ENCODE measurements around the gene GMFB. TPM values are rescaled to one million over a fixed set of nuclear protein-coding genes. Genes with fewer than 3 reads are reported as not detected.

GMFB gene
- total and polyA plus RNA-seq, 8 donors: 4.1 to 101 (median 29.2) TPM

GRCh38 chr14:54528973-54529372, 40.2 kb upstream of the GMFB start:
- Histone ChIP-seq H3K4me3 (no peak overlapping the region), H3K9me3 (no peaks in the 10 kb centered on the region), H3K27ac (no peak overlapping the region), H3K27me3 (no peaks in the 10 kb centered on the region), H3K4me1 (peaks cover 0 to 4% (median 0%) of the 10 kb centered on the region in 4 donors), H3K36me3 (peaks cover 3 to 56% (median 46%) of the 10 kb centered on the region in 4 donors)
- no peak for TF ChIP-seq EP300 (IDR thresholded peaks at IDR 0.05)
- TF ChIP-seq POLR2A (IDR thresholded peaks at IDR 0.05): no peak
- no peak for TF ChIP-seq POLR2AphosphoS5 (IDR thresholded peaks at IDR 0.05)
- no peak for TF ChIP-seq CTCF (IDR thresholded peaks at IDR 0.05)
- intact Hi-C loops (cut with DNase I; ENCODE audit: low total_unique reads): no loop called here
- WGBS, 5 donors: 70 to 86% (median 78%) methylated on average over 2 of the region's 2 CpGs
- DNase-seq: no peak

- intact Hi-C loops (cut with DNase I; ENCODE audit: low total_unique reads): no loop called here
- TF ChIP-seq EP300 (IDR thresholded peaks at IDR 0.05) (no peak), POLR2AphosphoS5 (IDR thresholded peaks at IDR 0.05) (no peak), POLR2A (IDR thresholded peaks at IDR 0.05) (no peak)
- WGBS, 5 donors: 95 to 97% (median 96%) methylated on average over 4 of the region's 4 CpGs
- DNase-seq: no peak
- H3K27ac ChIP-seq: no peak overlapping the region
- no peaks in the 10 kb centered on the region for H3K9me3 ChIP-seq
- no peak overlapping the region for H3K4me3 ChIP-seq
- peaks cover 6 to 56% (median 44%) of the 10 kb centered on the region in 4 donors for H3K36me3 ChIP-seq
- H3K4me1 ChIP-seq: peaks cover 0 to 6% (median 0%) of the 10 kb centered on the region in 4 donors
- H3K27me3 ChIP-seq: no peaks in the 10 kb centered on the region
Observed at GRCh38 chr14:54524410-54524809, 35.6 kb upstream of the GMFB start.

GRCh38 chr14:54516709-54517108, 27.9 kb upstream of the GMFB start:
- intact Hi-C loops (cut with DNase I; ENCODE audit: low total_unique reads): no loop called here
- no peak for TF ChIP-seq CTCF (IDR thresholded peaks at IDR 0.05)
- no peak for TF ChIP-seq POLR2A (IDR thresholded peaks at IDR 0.05)
- TF ChIP-seq POLR2AphosphoS5 (IDR thresholded peaks at IDR 0.05): no peak
- no peak for TF ChIP-seq EP300 (IDR thresholded peaks at IDR 0.05)
- Histone ChIP-seq H3K27ac (no peak overlapping the region), H3K4me1 (peaks cover 0 to 21% (median 11%) of the 10 kb centered on the region in 4 donors), H3K9me3 (peaks cover 0 to 10% (median 3%) of the 10 kb centered on the region in 4 donors), H3K36me3 (peaks cover 0 to 8% (median 6%) of the 10 kb centered on the region in 4 donors), H3K27me3 (no peaks in the 10 kb centered on the region), H3K4me3 (no peak overlapping the region)
- WGBS, 5 donors: 90 to 97% (median 92%) methylated on average over 1 of the region's 1 CpG
- DNase-seq: no peak

- no peaks in the 10 kb centered on the region for H3K27me3 ChIP-seq
- no peak for DNase-seq
- peaks cover 0 to 10% (median 3%) of the 10 kb centered on the region in 4 donors for H3K9me3 ChIP-seq
- no peak overlapping the region for H3K27ac ChIP-seq
- intact Hi-C loops (cut with DNase I; ENCODE audit: low total_unique reads): no loop called here
- peaks cover 9 to 26% (median 19%) of the 10 kb centered on the region in 4 donors for H3K4me1 ChIP-seq
- H3K4me3 ChIP-seq: no peak overlapping the region
- no peak for TF ChIP-seq EP300 (IDR thresholded peaks at IDR 0.05)
- no peak for TF ChIP-seq POLR2A (IDR thresholded peaks at IDR 0.05)
- H3K36me3 ChIP-seq: peaks cover 0 to 8% (median 6%) of the 10 kb centered on the region in 4 donors
- 74 to 100% (median 88%) methylated on average over 1 of the region's 1 CpG for WGBS, 5 donors
Observed at GRCh38 chr14:54515670-54516069, 26.9 kb upstream of the GMFB start.

- no peak overlapping the region for H3K27ac ChIP-seq
- TF ChIP-seq EP300 (IDR thresholded peaks at IDR 0.05): no peak
- TF ChIP-seq CTCF (IDR thresholded peaks at IDR 0.05): no peak
- TF ChIP-seq POLR2A (IDR thresholded peaks at IDR 0.05): no peak
- TF ChIP-seq POLR2AphosphoS5 (IDR thresholded peaks at IDR 0.05): no peak
- H3K36me3 ChIP-seq: peaks cover 0 to 8% (median 6%) of the 10 kb centered on the region in 4 donors
- DNase-seq: no peak
- H3K4me1 ChIP-seq: peaks cover 12 to 39% (median 26%) of the 10 kb centered on the region in 4 donors
- no peak overlapping the region for H3K4me3 ChIP-seq
- H3K27me3 ChIP-seq: no peaks in the 10 kb centered on the region
- peaks cover 0 to 10% (median 3%) of the 10 kb centered on the region in 4 donors for H3K9me3 ChIP-seq
- WGBS, 5 donors: 78 to 87% (median 83%) methylated on average over 1 of the region's 1 CpG
- intact Hi-C loops (cut with DNase I; ENCODE audit: low total_unique reads): no loop called here
Observed at GRCh38 chr14:54512393-54512792, 23.6 kb upstream of the GMFB start.

Measured in stomach (tissue), 9 donors.